Measurements from ENCODE around the gene ZMYND8. TPM values are rescaled to one million over a fixed set of nuclear protein-coding genes. Genes with fewer than 3 reads are reported as not detected.

The ZMYND8 gene
- total and polyA plus RNA-seq, 2 of the 4 experiments (the other 2 are of a cell fraction) = 24.0 to 28.2 TPM

- POLR2A ChIA-PET (ENCODE audit: unreplicated experiment) = interaction anchor here (0.5 to 3.4 kb wide), 2 partner anchors 25 to 42 kb away, joined by 14 to 27 read pairs; no protein-coding TSS in a partner anchor
- Histone ChIP-seq H2AK9ac (replicated peaks; ENCODE audit: low read depth, low read length, poor library complexity) (peak overlapping the region; percentile 99), H4K5ac (ENCODE audit: low read depth, low read length) (peak overlapping the region; percentile 96), H3K9ac (ENCODE audit: low read depth, low read length) (peak overlapping the region; percentile 77), H3K4me2 (ENCODE audit: low read depth, low read length) (peak overlapping the region; percentile 18), H3K4ac (ENCODE audit: low read depth, low read length) (peak overlapping the region; percentile 98), H2BK120ac (ENCODE audit: low read depth, low read length) (peak overlapping the region; percentile 99), H3K18ac (ENCODE audit: low read depth, low read length) (peak overlapping the region; percentile 73), H4K20me1 (ENCODE audit: insufficient read depth, low read length) (no peaks in the 10 kb centered on the region), H3K56ac (ENCODE audit: extremely low read depth, insufficient read depth, low read length) (peak overlapping the region; percentile 98), H3K4me1 (ENCODE audit: control insufficient read depth, insufficient read depth, low read length) (peaks cover 63% of the 10 kb centered on the region), H4K8ac (ENCODE audit: low read depth in 2 of 2, low read length in 2 of 2) (peak overlapping the region; percentile 97 to 98), H3K9me1 (ENCODE audit: insufficient read depth, low read length) (peaks cover 11% of the 10 kb centered on the region), H3K27me3 (ENCODE audit: control insufficient read depth, insufficient read depth, low read length) (no peaks in the 10 kb centered on the region), H2AK5ac (ENCODE audit: low read depth, low read length) (peak overlapping the region; percentile 100), H3K14ac (replicated peaks; ENCODE audit: low read depth, low read length) (peak overlapping the region; percentile 99), H3K23ac (ENCODE audit: low read depth, low read length) (peak overlapping the region; percentile 95), H2BK20ac (ENCODE audit: low read depth, low read length) (peak overlapping the region; percentile 96), H3K36me3 (ENCODE audit: control insufficient read depth, insufficient read depth, low read length) (no peaks in the 10 kb centered on the region), H2AFZ (replicated peaks; ENCODE audit: low read length, poor library complexity) (peak overlapping the region; percentile 83), H2BK15ac (ENCODE audit: low read depth, low read length) (peak overlapping the region; percentile 80), H4K91ac (ENCODE audit: insufficient read depth, low read depth, low read length) (peak overlapping the region; percentile 99), H2BK5ac (ENCODE audit: low read depth, low read length, poor library complexity, severe bottlenecking) (peak overlapping the region; percentile 93), H3K9me3 (ENCODE audit: control insufficient read depth, insufficient read depth, low read length) (no peaks in the 10 kb centered on the region), H3K27ac (ENCODE audit: insufficient read depth, low read length) (peak overlapping the region; percentile 98), H3K79me1 (ENCODE audit: low read depth in 1 of 2, low read length in 2 of 2) (peaks cover 17 to 37% of the 10 kb centered on the region in 2 experiments; a peak in 3 of 4 replicates), H3K4me3 (ENCODE audit: insufficient read depth, low read depth, low read length) (no peak overlapping the region)
- TF ChIP-seq RAD21 (IDR thresholded peaks at IDR 0.05; ENCODE audit: low read length) (no peak), MAZ (IDR thresholded peaks at IDR 0.05; ENCODE audit: borderline replicate concordance, low read depth, low read length) (no peak), CHD1 (IDR thresholded peaks at IDR 0.05; ENCODE audit: low read depth, low read length) (no peak), SMC3 (IDR thresholded peaks at IDR 0.05; ENCODE audit: low read depth, low read length) (no peak), BHLHE40 (IDR thresholded peaks at IDR 0.05; ENCODE audit: low read depth, low read length) (no peak), ELK1 (IDR thresholded peaks at IDR 0.05; ENCODE audit: borderline replicate concordance, low read depth, low read length) (no peak), MAFK (IDR thresholded peaks at IDR 0.05; ENCODE audit: low read depth, low read length) (no peak), NFE2L2 (IDR thresholded peaks at IDR 0.05; ENCODE audit: low read depth, low read length) (no peak), RCOR1 (IDR thresholded peaks at IDR 0.05; ENCODE audit: insufficient replicate concordance, low read length) (no peak), MXI1 (IDR thresholded peaks at IDR 0.05; ENCODE audit: borderline replicate concordance, low read depth, low read length) (no peak), RFX5 (IDR thresholded peaks at IDR 0.05; ENCODE audit: low read depth, low read length) (no peak), POLR2A (IDR thresholded peaks at IDR 0.05; ENCODE audit: low read depth, low read length) (no peak), CEBPB (IDR thresholded peaks at IDR 0.05; ENCODE audit: low read depth, low read length) (no peak)
- TF ChIP-seq, protein P1, sequence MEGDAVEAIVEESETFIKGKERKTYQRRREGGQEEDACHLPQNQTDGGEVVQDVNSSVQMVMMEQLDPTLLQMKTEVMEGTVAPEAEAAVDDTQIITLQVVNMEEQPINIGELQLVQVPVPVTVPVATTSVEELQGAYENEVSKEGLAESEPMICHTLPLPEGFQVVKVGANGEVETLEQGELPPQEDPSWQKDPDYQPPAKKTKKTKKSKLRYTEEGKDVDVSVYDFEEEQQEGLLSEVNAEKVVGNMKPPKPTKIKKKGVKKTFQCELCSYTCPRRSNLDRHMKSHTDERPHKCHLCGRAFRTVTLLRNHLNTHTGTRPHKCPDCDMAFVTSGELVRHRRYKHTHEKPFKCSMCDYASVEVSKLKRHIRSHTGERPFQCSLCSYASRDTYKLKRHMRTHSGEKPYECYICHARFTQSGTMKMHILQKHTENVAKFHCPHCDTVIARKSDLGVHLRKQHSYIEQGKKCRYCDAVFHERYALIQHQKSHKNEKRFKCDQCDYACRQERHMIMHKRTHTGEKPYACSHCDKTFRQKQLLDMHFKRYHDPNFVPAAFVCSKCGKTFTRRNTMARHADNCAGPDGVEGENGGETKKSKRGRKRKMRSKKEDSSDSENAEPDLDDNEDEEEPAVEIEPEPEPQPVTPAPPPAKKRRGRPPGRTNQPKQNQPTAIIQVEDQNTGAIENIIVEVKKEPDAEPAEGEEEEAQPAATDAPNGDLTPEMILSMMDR (conservative IDR thresholded peaks at IDR 0.05; ENCODE audit: low read depth, low read length) = no peak
- TF ChIP-seq, protein P2, sequence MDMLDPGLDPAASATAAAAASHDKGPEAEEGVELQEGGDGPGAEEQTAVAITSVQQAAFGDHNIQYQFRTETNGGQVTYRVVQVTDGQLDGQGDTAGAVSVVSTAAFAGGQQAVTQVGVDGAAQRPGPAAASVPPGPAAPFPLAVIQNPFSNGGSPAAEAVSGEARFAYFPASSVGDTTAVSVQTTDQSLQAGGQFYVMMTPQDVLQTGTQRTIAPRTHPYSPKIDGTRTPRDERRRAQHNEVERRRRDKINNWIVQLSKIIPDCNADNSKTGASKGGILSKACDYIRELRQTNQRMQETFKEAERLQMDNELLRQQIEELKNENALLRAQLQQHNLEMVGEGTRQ (IDR thresholded peaks at IDR 0.05; ENCODE audit: low read depth, low read length) = no peak
- BruUV-seq (replicated peaks) = no TSS peak
- no peak for ATAC-seq (ENCODE audit: low read depth)
- in situ Hi-C loops (cut with MboI; ENCODE audit: low sequenced_read_pairs) (no loop called here), intact Hi-C loops (cut with micrococcal nuclease) (no loop called here), dilution Hi-C loops (cut with HindIII; ENCODE audit: low sequenced_read_pairs, unreplicated experiment) (no loop called here)
- 49% methylated on average over 6 of the region's 15 CpGs; no CpG with 5 or more reads in 1 of the 2 experiments for WGBS, 2 experiments (ENCODE audit: extremely low coverage in 2 of 2, insufficient read length in 1 of 2)
- CTCF ChIA-PET = interaction anchor here (0.5 to 2.7 kb wide), 4 partner anchors 24 to 146 kb away, joined by 3 to 15 read pairs (median 4); no protein-coding TSS in a partner anchor
- no peak for DNase-seq
Observed at GRCh38 chr20:47358039-47358671, 1.7 kb upstream of the ZMYND8 start.

Measured in IMR-90 (cell line).